GM12891 (cell line): ENCODE data around the gene SLC38A2.

Experiments
- PAX5 ChIP-seq: IDR thresholded peaks from 2 replicates; pipeline ENCODE4 v1.6.1; 2011; ENCODE audit warnings: low read length, moderate library complexity, mild to moderate bottlenecking; ENCODE audit not compliant: insufficient read depth, severe bottlenecking
- POLR2A ChIP-seq: IDR thresholded peaks from 2 replicates; pipeline ENCODE4 v1.6.1; 2011; ENCODE audit warnings: low read depth, low read length, control low read depth
- POU2F2 ChIP-seq: IDR thresholded peaks from 2 replicates; pipeline ENCODE4 v1.6.1; 2011; ENCODE audit warnings: low read depth, mild to moderate bottlenecking, control low read depth, low read length, moderate library complexity

DNA sequence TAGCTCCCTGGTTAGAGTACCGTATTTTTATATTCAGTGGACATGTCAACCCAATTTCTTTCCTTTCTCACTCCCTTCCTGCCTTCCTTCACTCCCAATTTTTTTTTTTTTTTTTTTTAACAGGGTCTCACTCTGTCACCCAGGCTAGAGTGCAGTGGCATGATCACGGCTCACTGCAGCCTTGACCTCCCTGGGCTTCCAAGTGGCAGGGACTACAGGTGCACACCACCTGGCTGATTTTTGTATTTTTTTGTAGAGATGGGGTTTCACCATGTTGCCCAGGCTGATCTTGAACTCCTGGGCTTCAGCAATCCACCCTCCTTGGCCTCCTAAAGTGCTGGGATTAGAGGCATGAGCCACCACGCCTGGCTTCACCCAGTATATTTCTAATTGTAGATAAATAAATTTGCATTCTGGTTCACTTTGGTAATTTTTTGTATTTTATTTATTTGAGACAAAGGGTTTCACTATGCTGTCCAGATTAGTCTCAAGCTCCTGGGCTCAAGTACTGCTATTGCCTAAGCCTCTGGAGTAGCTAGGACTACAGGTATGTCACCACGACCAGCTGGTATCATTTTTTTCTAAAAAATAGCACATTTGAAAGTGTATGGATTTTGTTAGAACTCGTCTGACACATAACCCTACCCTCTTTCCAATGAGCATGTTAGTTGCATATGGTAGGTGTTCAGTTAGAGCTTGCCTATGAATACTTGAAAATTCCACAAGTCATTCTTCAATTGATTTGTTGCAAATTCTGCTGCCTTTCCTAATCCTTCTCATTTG lies 15.7 kb downstream of the SLC38A2 start:
- TF ChIP-seq POU2F2 (no peak), POLR2A (no peak), PAX5 (no peak)
